Stimulated activated CD4-positive, alpha-beta T cell treated with anti-CD3 and anti-CD28 coated beads, TNF-alpha, amount 100 ng/mL, for 24 hours (primary cell): ENCODE measurements around the gene GRPR.
"Not testable (repeated sequence)": the region's sequence is repeated elsewhere in the genome, so short reads cannot be mapped to it uniquely, and the experiment has no call there.

Experiments used
- DNase-seq, 3 experiments: peaks; one replicate each; pipeline ENCODE4 v3.0.0-alpha.2; 2020; ENCODE audit warnings: low read depth in 3 of 3

The GRPR gene

DNA sequence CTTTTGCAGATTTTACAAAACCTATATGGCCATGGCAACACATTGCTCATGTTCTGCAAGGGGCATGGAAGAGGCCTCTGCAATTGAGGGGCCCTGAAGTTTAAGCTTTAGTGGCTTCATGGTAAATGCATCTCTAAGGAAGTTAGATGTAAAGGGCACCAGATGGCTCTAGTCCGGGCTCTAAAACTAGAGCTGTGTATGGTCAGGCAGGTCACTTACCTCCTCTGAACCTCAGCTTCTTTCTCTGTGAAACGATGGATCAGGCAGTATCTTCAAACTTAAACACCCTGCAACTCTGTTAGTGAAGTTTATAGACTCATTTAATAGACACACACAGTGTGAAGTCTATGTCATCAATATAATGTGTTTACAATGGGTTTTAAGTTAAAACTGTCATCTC is 53.9 kb downstream of the GRPR start:
- no peak for DNase-seq

GRCh38 chrX:16183843-16184242 is 60.5 kb downstream of the GRPR start:
- DNase-seq = not testable (repeated sequence)

DNA sequence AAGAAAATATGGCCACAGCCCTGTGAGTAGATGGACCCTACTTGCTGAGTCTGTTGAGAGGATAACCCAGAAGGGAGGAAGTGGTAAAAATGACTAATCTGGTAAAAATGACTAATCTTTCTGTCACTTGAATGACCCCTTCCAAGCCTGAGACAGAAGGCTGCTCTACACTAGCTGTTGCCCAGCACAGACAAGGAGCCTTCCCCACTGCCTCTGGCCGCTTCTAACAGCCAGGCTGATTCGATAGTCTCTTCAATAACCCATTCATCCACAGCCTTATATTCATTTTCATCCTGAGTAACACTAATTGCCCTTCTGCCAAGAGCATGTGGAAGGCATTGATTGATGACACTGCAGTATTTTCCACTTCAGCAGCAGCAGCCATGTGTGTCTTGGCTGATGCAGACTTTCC is 62.4 kb downstream of the GRPR start:
- DNase-seq = no peak

GRCh38 chrX:16186380-16187007 is 63.1 kb downstream of the GRPR start:
- no peak for DNase-seq

DNA sequence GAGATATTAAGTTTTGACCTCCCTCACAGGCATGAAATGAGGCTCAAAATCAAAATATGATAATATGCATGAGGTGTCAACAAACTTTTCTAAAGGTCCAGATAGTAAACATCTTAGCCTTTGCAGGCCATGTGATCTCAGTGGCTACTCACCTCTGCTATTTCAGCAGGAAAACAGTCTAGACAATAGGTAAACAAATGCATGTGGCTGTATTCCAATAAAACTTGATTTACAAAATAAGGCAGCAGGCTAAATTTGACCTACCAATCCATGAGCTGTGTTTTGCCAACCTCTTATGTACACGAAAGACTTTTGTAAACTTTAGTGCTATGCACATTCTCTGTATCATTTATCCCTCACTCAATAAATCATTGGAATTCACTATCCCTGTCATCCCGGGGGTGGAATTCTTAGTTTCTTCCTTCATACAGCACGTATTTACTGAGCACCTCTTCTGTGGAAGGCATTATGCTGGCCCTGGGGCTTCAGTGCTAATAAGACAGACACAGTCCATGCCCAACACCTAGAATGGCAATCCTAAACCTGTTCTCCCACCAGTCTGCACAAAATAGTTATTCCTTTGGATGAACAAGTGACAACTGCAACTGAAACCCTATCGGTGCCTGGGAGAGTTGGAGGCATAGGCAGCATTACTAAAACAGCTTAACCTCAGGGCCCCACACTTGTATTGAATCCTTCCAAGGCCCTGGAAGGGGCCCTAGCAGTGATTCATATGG is 63.8 kb downstream of the GRPR start:
- DNase-seq = no peak

DNA sequence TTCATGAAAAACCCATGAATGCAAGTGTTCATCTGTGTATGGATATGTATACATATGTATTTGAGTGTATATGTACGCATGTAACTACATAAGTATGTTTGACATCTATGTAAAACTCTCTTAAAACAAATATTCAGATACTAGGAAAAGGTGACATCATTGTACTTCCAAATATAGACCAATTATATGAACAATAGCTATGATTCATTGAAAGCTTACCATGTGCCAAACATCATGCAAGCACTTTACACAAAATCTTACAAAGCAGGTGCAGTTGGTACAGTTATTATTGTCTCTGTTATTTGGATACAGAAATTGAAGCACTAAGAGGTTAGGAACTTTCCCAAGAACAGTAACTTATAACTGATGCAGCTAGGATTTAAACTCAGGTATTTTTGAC is 65.3 kb downstream of the GRPR start:
- no peak for DNase-seq

- no peak for DNase-seq
Observed at GRCh38 chrX:16191605-16192004, 68.2 kb downstream of the GRPR start.

- DNase-seq = no peak
Observed at GRCh38 chrX:16196829-16197228, 73.5 kb downstream of the GRPR start.

- no peak for DNase-seq
Observed at GRCh38 chrX:16199343-16199742, 76.0 kb downstream of the GRPR start.

GRCh38 chrX:16202943-16203342 is 79.6 kb downstream of the GRPR start:
- DNase-seq = no peak
